ENCODE data around the gene SLC35F4.

Gene SLC35F4

DNA sequence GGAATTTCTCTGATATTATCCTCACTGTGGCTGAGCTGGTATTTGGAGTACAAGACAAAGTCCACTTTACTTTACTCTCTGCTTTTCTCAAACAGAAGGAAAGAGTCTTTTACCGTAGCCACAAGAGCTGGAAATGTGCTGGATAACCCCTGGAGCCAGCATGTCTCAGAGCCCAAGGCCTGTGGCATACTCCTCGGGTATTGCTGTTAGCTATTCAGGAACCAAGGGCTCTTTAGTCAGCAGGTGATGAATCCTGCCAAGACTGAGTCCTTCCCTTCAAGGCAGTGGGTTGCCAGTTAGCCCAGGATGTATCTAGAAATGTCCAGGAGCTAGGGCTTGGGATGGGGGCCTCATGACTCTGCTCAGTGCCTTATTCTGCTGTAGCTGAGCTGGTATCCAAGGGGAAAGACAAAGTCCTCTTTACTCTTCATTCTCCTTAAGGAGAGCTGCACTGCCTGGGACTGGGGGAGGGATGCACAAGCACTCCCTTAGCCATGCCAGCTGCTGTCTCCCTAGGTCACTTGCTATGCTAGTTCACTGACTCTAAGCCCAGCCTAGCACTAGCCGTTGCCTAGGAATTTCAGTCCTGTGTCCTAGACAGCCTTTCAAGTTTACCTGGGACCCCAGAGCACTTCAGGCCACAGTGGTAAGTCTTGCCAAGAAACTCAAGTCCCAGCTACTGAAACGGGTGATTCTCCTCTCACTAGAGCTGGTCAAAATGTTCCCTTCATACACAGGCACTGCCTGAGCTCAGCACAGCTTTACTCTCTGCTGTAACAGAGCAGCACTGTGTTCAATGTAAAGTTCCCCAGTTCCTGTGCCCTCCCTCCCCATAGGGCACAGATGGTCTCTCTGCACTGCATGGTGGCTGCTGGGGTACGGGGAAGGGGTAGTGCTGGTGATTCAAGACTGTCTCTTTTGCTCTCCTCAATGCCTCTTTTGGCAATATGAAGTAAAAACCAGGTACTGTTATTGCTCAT is 136.4 kb downstream of the SLC35F4 start:
- TF ChIP-seq RAD21 (IDR thresholded peaks at IDR 0.05; ENCODE audit: low read depth) (no peak), ZBTB7A (IDR thresholded peaks at IDR 0.05; ENCODE audit: low read depth) (no peak), CEBPB (IDR thresholded peaks at IDR 0.05) (no peak), YY1 (IDR thresholded peaks at IDR 0.05; ENCODE audit: low read depth) (no peak), TAF1 (IDR thresholded peaks at IDR 0.05; ENCODE audit: low read depth) (no peak), FOXM1 (IDR thresholded peaks at IDR 0.05; ENCODE audit: borderline replicate concordance, low read depth) (no peak), TEAD4 (IDR thresholded peaks at IDR 0.05) (no peak), EP300 (IDR thresholded peaks at IDR 0.05; ENCODE audit: borderline replicate concordance) (no peak), EGR1 (IDR thresholded peaks at IDR 0.05) (no peak), NFIC (IDR thresholded peaks at IDR 0.05) (no peak)
- TF ChIP-seq, protein P1, sequence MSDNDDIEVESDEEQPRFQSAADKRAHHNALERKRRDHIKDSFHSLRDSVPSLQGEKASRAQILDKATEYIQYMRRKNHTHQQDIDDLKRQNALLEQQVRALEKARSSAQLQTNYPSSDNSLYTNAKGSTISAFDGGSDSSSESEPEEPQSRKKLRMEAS (IDR thresholded peaks at IDR 0.05), result no peak
- TF ChIP-seq, protein P2, sequence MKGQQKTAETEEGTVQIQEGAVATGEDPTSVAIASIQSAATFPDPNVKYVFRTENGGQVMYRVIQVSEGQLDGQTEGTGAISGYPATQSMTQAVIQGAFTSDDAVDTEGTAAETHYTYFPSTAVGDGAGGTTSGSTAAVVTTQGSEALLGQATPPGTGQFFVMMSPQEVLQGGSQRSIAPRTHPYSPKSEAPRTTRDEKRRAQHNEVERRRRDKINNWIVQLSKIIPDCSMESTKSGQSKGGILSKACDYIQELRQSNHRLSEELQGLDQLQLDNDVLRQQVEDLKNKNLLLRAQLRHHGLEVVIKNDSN (IDR thresholded peaks at IDR 0.05), result no peak
- TF ChIP-seq, protein P3, sequence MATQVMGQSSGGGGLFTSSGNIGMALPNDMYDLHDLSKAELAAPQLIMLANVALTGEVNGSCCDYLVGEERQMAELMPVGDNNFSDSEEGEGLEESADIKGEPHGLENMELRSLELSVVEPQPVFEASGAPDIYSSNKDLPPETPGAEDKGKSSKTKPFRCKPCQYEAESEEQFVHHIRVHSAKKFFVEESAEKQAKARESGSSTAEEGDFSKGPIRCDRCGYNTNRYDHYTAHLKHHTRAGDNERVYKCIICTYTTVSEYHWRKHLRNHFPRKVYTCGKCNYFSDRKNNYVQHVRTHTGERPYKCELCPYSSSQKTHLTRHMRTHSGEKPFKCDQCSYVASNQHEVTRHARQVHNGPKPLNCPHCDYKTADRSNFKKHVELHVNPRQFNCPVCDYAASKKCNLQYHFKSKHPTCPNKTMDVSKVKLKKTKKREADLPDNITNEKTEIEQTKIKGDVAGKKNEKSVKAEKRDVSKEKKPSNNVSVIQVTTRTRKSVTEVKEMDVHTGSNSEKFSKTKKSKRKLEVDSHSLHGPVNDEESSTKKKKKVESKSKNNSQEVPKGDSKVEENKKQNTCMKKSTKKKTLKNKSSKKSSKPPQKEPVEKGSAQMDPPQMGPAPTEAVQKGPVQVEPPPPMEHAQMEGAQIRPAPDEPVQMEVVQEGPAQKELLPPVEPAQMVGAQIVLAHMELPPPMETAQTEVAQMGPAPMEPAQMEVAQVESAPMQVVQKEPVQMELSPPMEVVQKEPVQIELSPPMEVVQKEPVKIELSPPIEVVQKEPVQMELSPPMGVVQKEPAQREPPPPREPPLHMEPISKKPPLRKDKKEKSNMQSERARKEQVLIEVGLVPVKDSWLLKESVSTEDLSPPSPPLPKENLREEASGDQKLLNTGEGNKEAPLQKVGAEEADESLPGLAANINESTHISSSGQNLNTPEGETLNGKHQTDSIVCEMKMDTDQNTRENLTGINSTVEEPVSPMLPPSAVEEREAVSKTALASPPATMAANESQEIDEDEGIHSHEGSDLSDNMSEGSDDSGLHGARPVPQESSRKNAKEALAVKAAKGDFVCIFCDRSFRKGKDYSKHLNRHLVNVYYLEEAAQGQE (IDR thresholded peaks at IDR 0.05; ENCODE audit: low read depth), result no peak

DNA sequence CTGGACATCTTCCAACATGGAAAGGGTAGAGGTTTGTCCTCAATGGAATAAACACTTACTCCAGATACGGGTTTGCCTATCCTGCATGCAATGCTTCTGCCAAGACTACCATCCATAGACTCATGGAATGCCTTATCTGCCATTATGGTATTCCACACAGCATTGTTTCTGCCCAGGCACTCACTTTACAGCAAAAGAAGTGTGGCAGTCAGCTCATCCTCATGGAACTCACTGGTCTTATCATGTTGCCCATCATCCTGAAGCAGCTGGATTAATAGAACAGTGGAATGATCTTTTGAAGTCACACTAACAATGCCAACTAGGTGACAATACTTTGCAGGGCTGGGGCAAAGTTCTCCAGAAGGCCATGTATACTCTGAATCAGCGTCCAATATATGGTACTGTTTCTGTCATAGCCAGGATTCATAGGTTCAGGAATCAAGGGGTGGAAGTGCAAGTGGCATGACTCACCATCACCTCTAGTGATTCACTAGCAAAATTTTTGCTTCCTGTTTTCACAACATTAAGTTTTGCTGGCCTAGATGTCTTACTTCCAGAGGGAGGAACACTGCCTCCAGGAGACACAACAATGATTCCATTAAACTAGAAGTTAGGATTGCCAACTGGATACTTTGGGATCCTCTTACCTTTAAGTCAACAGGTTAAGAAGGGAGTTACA is 140.4 kb downstream of the SLC35F4 start:
- no peak for TF ChIP-seq NFIC (IDR thresholded peaks at IDR 0.05)
- no peak for TF ChIP-seq RAD21 (IDR thresholded peaks at IDR 0.05; ENCODE audit: low read depth)
- TF ChIP-seq, protein P3 (IDR thresholded peaks at IDR 0.05; ENCODE audit: low read depth), result no peak
- TF ChIP-seq TCF12 (IDR thresholded peaks at IDR 0.05; ENCODE audit: low read depth), result no peak
- no peak for TF ChIP-seq TEAD4 (IDR thresholded peaks at IDR 0.05)
- TF ChIP-seq TAF1 (IDR thresholded peaks at IDR 0.05; ENCODE audit: low read depth), result no peak
- no peak for TF ChIP-seq YY1 (IDR thresholded peaks at IDR 0.05; ENCODE audit: low read depth)
- no peak for TF ChIP-seq ZBTB7A (IDR thresholded peaks at IDR 0.05; ENCODE audit: low read depth)
- TF ChIP-seq, protein P1 (IDR thresholded peaks at IDR 0.05), result no peak
- TF ChIP-seq FOXM1 (IDR thresholded peaks at IDR 0.05; ENCODE audit: borderline replicate concordance, low read depth), result no peak
- TF ChIP-seq EGR1 (IDR thresholded peaks at IDR 0.05), result no peak
- TF ChIP-seq CEBPB (IDR thresholded peaks at IDR 0.05), result no peak
- TF ChIP-seq EP300 (IDR thresholded peaks at IDR 0.05; ENCODE audit: borderline replicate concordance), result no peak
- TF ChIP-seq CREB1 (IDR thresholded peaks at IDR 0.05; ENCODE audit: low read depth), result no peak
- TF ChIP-seq, protein P2 (IDR thresholded peaks at IDR 0.05), result no peak

DNA sequence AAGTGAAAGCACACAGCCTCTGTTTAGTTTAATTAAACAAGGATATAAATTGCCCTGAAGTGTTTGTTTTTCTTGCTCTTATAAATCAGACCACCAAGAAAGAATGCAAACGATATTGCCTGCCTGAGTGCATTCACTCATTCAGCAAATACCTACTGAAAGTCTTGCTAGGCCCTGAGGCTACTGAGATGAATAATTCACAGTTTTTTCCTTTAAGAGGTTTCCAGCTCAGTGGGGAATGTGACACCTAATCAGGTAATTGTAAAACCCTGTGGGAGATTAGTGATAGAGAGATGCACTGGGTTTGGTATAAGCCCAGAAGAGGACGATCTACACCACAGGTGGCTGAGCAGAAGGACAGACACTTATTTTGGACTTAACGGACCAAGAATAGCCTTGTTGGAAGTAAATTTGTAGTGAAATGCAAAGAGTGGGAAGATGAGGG is 151.4 kb downstream of the SLC35F4 start:
- TF ChIP-seq CEBPB (IDR thresholded peaks at IDR 0.05), result no peak
- TF ChIP-seq, protein P3 (IDR thresholded peaks at IDR 0.05; ENCODE audit: low read depth), result no peak
- TF ChIP-seq TCF12 (IDR thresholded peaks at IDR 0.05; ENCODE audit: low read depth), result no peak
- TF ChIP-seq NFIC (IDR thresholded peaks at IDR 0.05), result no peak
- TF ChIP-seq, protein P1 (IDR thresholded peaks at IDR 0.05), result no peak
- TF ChIP-seq TAF1 (IDR thresholded peaks at IDR 0.05; ENCODE audit: low read depth), result no peak
- TF ChIP-seq, protein P2 (IDR thresholded peaks at IDR 0.05), result no peak
- no peak for TF ChIP-seq EP300 (IDR thresholded peaks at IDR 0.05; ENCODE audit: borderline replicate concordance)
- no peak for TF ChIP-seq CREB1 (IDR thresholded peaks at IDR 0.05; ENCODE audit: low read depth)
- no peak for TF ChIP-seq TEAD4 (IDR thresholded peaks at IDR 0.05)
- TF ChIP-seq FOXM1 (IDR thresholded peaks at IDR 0.05; ENCODE audit: borderline replicate concordance, low read depth), result no peak
- no peak for TF ChIP-seq RAD21 (IDR thresholded peaks at IDR 0.05; ENCODE audit: low read depth)
- no peak for TF ChIP-seq YY1 (IDR thresholded peaks at IDR 0.05; ENCODE audit: low read depth)
- TF ChIP-seq EGR1 (IDR thresholded peaks at IDR 0.05), result no peak
- TF ChIP-seq ZBTB7A (IDR thresholded peaks at IDR 0.05; ENCODE audit: low read depth), result no peak

All from Ishikawa (cell line).